A673 (cell line): ENCODE measurements around the gene TTC7B. TPM values are rescaled to one million over a fixed set of nuclear protein-coding genes. Genes with fewer than 3 reads are reported as not detected.

Experiments
- BruUV-seq: library from RNA; stranded (reverse); fragments of 400-500 nt; replicated peaks from 2 replicates; lab custom pipeline; 2021; lab: Mats Ljungman, UMichigan
- CTCF ChIA-PET: fragments of 300-600 bp; sonication (Branson Sonifier 250); formaldehyde crosslinking; loops from one replicate; lab custom pipeline; 2022; ENCODE audit warnings: antibody characterized with exemption; lab: Charles Lee
- POLR2A ChIA-PET: fragments of 300-600 bp; sonication (Branson Sonifier 250); formaldehyde crosslinking; loops from one replicate; lab custom pipeline; 2022; ENCODE audit warnings: antibody characterized with exemption; ENCODE audit not compliant: low non-redundant PET; lab: Charles Lee
- DNase-seq: peaks from one replicate; pipeline ENCODE4 v3.0.0-alpha.2; 2015; ENCODE audit warnings: low spot score
- H3K27ac ChIP-seq: fragments of 200-600 bp; sonication (generic); 2 replicates; pipeline ENCODE4 v1.5.1; 2016; ENCODE audit warnings: mixed run types, low read depth, mild to moderate bottlenecking, mixed read lengths, antibody characterized with exemption, low read length; ENCODE audit not compliant: poor library complexity, severe bottlenecking
- H3K27me3 ChIP-seq: fragments of 200-600 bp; sonication (generic); replicated peaks from 2 replicates; pipeline ENCODE4 v1.6.1; 2017; ENCODE audit warnings: mixed run types, low read depth, mild to moderate bottlenecking, mixed read lengths, antibody characterized with exemption, low read length; ENCODE audit not compliant: insufficient read depth, poor library complexity
- H3K36me3 ChIP-seq: fragments of 200-600 bp; sonication (generic); 2 replicates; pipeline ENCODE4 v1.6.1; 2016; ENCODE audit warnings: mixed run types, mild to moderate bottlenecking, mixed read lengths, antibody characterized with exemption, low read length; ENCODE audit not compliant: insufficient read depth, poor library complexity, severe bottlenecking
- H3K4me1 ChIP-seq: fragments of 200-600 bp; sonication (generic); 2 replicates; pipeline ENCODE4 v1.6.1; 2017; ENCODE audit warnings: mixed run types, mild to moderate bottlenecking, mixed read lengths, antibody characterized with exemption, low read length; ENCODE audit not compliant: insufficient read depth, poor library complexity, severe bottlenecking
- H3K4me3 ChIP-seq: fragments of 200-600 bp; sonication (generic); 2 replicates; pipeline ENCODE4 v1.5.1; 2016; ENCODE audit warnings: low read depth, mixed run types, mild to moderate bottlenecking, mixed read lengths, low read length; ENCODE audit not compliant: poor library complexity, severe bottlenecking
- H3K9me3 ChIP-seq: fragments of 200-600 bp; sonication (generic); 2 replicates; pipeline ENCODE4 v1.6.1; 2016; ENCODE audit warnings: mixed run types, low read depth, mild to moderate bottlenecking, mixed read lengths, antibody characterized with exemption, low read length; ENCODE audit not compliant: poor library complexity, severe bottlenecking
- EZH2 ChIP-seq: fragments of 200-600 bp; sonication (generic); IDR thresholded peaks from 2 replicates; pipeline ENCODE4 v1.6.1; 2017; ENCODE audit warnings: borderline replicate concordance, low read depth, mild to moderate bottlenecking, mixed read lengths, antibody characterized with exemption, low read length; ENCODE audit not compliant: poor library complexity, severe bottlenecking
- intact Hi-C: fragments of 100-400 bp; cut with micrococcal nuclease; formaldehyde crosslinking; loops from one replicate; pipeline ENCODE4 v1.10.0; 2022; ENCODE audit not compliant: unreplicated experiment
- total RNA-seq: library from RNA; stranded (reverse); gene quantifications from 2 replicates; pipeline ENCODE4 v1.2.3, GENCODE V29; 2021
- TF ChIP-seq, protein P1 (sequence below): fragments of 300-800, 200-600 bp; sonication (generic); conservative IDR thresholded peaks from 2 replicates; pipeline ENCODE4 v1.5.1; 2017; ENCODE audit warnings: low read depth, mild to moderate bottlenecking, antibody characterized with exemption, low read length, moderate library complexity, mixed read lengths

TTC7B gene
- total RNA-seq, 1 experiment from 2014 or later: 39.2 TPM

GRCh38 chr14:90715495-90715894 lies 100.7 kb downstream of the TTC7B start:
- TF ChIP-seq EZH2: no peak
- TF ChIP-seq, protein P1, sequence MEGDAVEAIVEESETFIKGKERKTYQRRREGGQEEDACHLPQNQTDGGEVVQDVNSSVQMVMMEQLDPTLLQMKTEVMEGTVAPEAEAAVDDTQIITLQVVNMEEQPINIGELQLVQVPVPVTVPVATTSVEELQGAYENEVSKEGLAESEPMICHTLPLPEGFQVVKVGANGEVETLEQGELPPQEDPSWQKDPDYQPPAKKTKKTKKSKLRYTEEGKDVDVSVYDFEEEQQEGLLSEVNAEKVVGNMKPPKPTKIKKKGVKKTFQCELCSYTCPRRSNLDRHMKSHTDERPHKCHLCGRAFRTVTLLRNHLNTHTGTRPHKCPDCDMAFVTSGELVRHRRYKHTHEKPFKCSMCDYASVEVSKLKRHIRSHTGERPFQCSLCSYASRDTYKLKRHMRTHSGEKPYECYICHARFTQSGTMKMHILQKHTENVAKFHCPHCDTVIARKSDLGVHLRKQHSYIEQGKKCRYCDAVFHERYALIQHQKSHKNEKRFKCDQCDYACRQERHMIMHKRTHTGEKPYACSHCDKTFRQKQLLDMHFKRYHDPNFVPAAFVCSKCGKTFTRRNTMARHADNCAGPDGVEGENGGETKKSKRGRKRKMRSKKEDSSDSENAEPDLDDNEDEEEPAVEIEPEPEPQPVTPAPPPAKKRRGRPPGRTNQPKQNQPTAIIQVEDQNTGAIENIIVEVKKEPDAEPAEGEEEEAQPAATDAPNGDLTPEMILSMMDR: no peak
- ChIA-PET POLR2A (no interaction called here), CTCF (no interaction called here)
- no peak for DNase-seq
- Histone ChIP-seq H3K27me3 (no peaks in the 10 kb centered on the region), H3K36me3 (no peaks in the 10 kb centered on the region), H3K27ac (no peak overlapping the region), H3K9me3 (no peaks in the 10 kb centered on the region), H3K4me3 (no peak overlapping the region), H3K4me1 (peaks cover 11% of the 10 kb centered on the region)
- no TSS peak for BruUV-seq
- intact Hi-C loops: no loop called here

- Histone ChIP-seq H3K4me1 (peaks cover 11% of the 10 kb centered on the region), H3K36me3 (no peaks in the 10 kb centered on the region), H3K9me3 (no peaks in the 10 kb centered on the region), H3K27ac (no peak overlapping the region), H3K27me3 (no peaks in the 10 kb centered on the region), H3K4me3 (no peak overlapping the region)
- no peak for DNase-seq
- BruUV-seq: no TSS peak
- ChIA-PET POLR2A (no interaction called here), CTCF (no interaction called here)
- TF ChIP-seq EZH2: no peak
- TF ChIP-seq, protein P1: no peak
- intact Hi-C loops: no loop called here
These were observed 101.4 kb downstream of the TTC7B start for GRCh38 chr14:90714811-90715210.

DNA sequence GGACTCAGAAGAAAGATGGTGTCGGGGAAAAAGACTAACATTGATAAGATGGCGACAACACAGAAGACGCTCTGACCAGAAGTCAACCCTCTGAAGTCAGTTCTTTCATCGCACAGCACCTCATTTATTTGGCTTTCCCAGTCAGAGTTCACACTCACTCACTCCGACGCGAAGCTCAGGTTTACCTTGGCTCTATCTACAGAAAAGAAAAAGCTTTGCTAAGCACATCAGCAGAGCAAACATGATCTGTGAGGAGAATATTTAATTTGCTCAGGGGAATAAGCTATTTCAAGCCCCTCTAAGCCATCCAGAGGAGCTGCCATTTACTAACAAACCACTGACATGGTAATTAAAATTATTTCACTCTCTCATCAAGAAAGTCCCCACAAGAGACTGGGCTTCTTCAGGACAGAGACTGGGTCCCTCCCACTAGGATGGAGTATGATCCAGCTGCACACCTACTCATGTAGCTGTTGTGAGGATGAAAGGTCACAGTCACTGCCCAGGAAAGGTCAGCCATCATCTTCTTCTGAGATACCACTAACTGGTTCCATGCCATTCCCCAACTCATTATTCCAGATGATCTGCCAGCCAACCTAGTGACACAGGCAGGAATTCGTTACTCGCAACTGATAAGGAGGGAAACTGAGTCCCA lies 111.4 kb downstream of the TTC7B start:
- TF ChIP-seq, protein P1: no peak
- TF ChIP-seq EZH2: no peak
- no peak for DNase-seq
- H3K36me3 ChIP-seq: no peaks in the 10 kb centered on the region
- intact Hi-C loops: no loop called here
- H3K27me3 ChIP-seq: no peaks in the 10 kb centered on the region
- H3K4me3 ChIP-seq: no peak overlapping the region
- BruUV-seq: no TSS peak
- H3K4me1 ChIP-seq: peaks cover 9% of the 10 kb centered on the region
- no peak overlapping the region for H3K27ac ChIP-seq
- ChIA-PET POLR2A (interaction anchor here (0.6 kb wide), 1 partner anchor 1401 kb away, joined by 3 read pairs; the partner anchor contains the start of gene ATXN3), CTCF (no interaction called here)
- no peaks in the 10 kb centered on the region for H3K9me3 ChIP-seq
